CD14-positive monocyte (primary cell): ENCODE results near the gene PRRC2A. TPM values are rescaled to one million over a fixed set of nuclear protein-coding genes. Genes with fewer than 3 reads are reported as not detected.

Source experiments
- DNase-seq, 3 donors: peaks; one replicate each; pipeline ENCODE4 v3.0.0-alpha.2; 2011 to 2022
- H2AFZ ChIP-seq: 2 replicates; pipeline ENCODE4 v1.6.0; 2012; ENCODE audit warnings: mild to moderate bottlenecking, low read depth, low read length, inconsistent platforms; ENCODE audit not compliant: insufficient read depth, poor library complexity, severe bottlenecking
- H3K27ac ChIP-seq, 2 donors: 1 replicate in 1 of 2; 2 replicates in 1 of 2; pipeline ENCODE4 v1.5.1; 2012 to 2013; ENCODE audit warnings: low read length in 2 of 2, control low read depth in 1 of 2, inconsistent platforms in 1 of 2, low read depth in 1 of 2, mild to moderate bottlenecking in 1 of 2
- H3K27me3 ChIP-seq, 2 donors: one replicate each; pipeline versions ENCODE4 v1.6.0 to v1.6.1; 2011 to 2013; ENCODE audit warnings: low read length in 2 of 2; ENCODE audit not compliant: control insufficient read depth in 2 of 2, insufficient read depth in 2 of 2
- H3K36me3 ChIP-seq, 2 donors: replicated peaks in 1 of 2; 1 replicate in 1 of 2; 2 replicates in 1 of 2; pipeline versions ENCODE4 v1.5.1 to v1.6.1; 2012 to 2013; ENCODE audit warnings: low read length in 2 of 2, control low read depth in 1 of 2, inconsistent platforms in 1 of 2, mild to moderate bottlenecking in 1 of 2; ENCODE audit not compliant: insufficient read depth in 2 of 2, control insufficient read depth in 1 of 2
- H3K4me1 ChIP-seq, 2 donors: 1 replicate in 1 of 2; 2 replicates in 1 of 2; pipeline versions ENCODE4 v1.5.1 to v1.6.1; 2012 to 2013; ENCODE audit warnings: low read length in 2 of 2, control low read depth in 1 of 2, inconsistent platforms in 1 of 2, mild to moderate bottlenecking in 1 of 2, moderate library complexity in 1 of 2; ENCODE audit not compliant: insufficient read depth in 2 of 2, control insufficient read depth in 1 of 2
- H3K4me2 ChIP-seq: replicated peaks from 2 replicates; pipeline ENCODE3; 2012; ENCODE audit warnings: low read length, moderate library complexity, mild to moderate bottlenecking; ENCODE audit not compliant: poor library complexity, severe bottlenecking; ENCODE audit errors: extremely low read depth
- H3K4me3 ChIP-seq, 3 experiments: fragments of 200-600 bp in 1 of 3; sonication (generic) in 1 of 3; replicated peaks in 1 of 3; 1 replicate in 2 of 3; 2 replicates in 1 of 3; pipeline ENCODE4 v1.5.1; 2011 to 2013; ENCODE audit warnings: low read length in 3 of 3, mild to moderate bottlenecking in 3 of 3, control low read depth in 2 of 3, low read depth in 2 of 3, inconsistent platforms in 1 of 3, moderate library complexity in 1 of 3
- H3K79me2 ChIP-seq: 2 replicates; pipeline ENCODE4 v1.6.0; 2012; ENCODE audit warnings: mild to moderate bottlenecking, control low read depth, inconsistent platforms, low read length, moderate library complexity; ENCODE audit not compliant: insufficient read depth
- H3K9ac ChIP-seq: 2 replicates; pipeline ENCODE4 v1.6.0; 2017; ENCODE audit warnings: low read length, mild to moderate bottlenecking; ENCODE audit not compliant: insufficient read depth, poor library complexity, severe bottlenecking
- H3K9me3 ChIP-seq, 2 donors: replicated peaks in 1 of 2; 1 replicate in 1 of 2; 2 replicates in 1 of 2; pipeline versions ENCODE4 v1.5.1 to v1.6.1; 2012 to 2013; ENCODE audit warnings: low read length in 2 of 2, control low read depth in 1 of 2; ENCODE audit not compliant: control insufficient read depth in 1 of 2, insufficient read depth in 1 of 2
- H4K20me1 ChIP-seq: 2 replicates; pipeline ENCODE4 v1.6.0; 2012; ENCODE audit warnings: mild to moderate bottlenecking, low read length, control low read depth, moderate library complexity; ENCODE audit not compliant: insufficient read depth
- H3K27ac Mint-ChIP-seq, 7 donors: one replicate each; pipeline ENCODE4 v1.8.0; 2020; ENCODE audit warnings: mild to moderate bottlenecking in 7 of 7, mixed read lengths in 7 of 7, moderate library complexity in 6 of 7, inconsistent platforms in 2 of 7
- H3K27me3 Mint-ChIP-seq, 3 donors: one replicate each; pipeline ENCODE4 v1.8.0; 2021 to 2022; ENCODE audit warnings: low read depth in 3 of 3, mild to moderate bottlenecking in 3 of 3, mixed read lengths in 3 of 3, moderate library complexity in 3 of 3, inconsistent platforms in 1 of 3
- H3K36me3 Mint-ChIP-seq, 2 donors: one replicate each; pipeline ENCODE4 v1.8.0; 2020; ENCODE audit warnings: mixed read lengths in 2 of 2, inconsistent platforms in 1 of 2, mild to moderate bottlenecking in 1 of 2
- H3K4me1 Mint-ChIP-seq: one replicate; pipeline ENCODE4 v1.8.0; 2020; ENCODE audit warnings: mild to moderate bottlenecking, mixed read lengths
- H3K4me3 Mint-ChIP-seq, 2 donors: one replicate each; pipeline ENCODE4 v1.8.0; 2020; ENCODE audit warnings: mild to moderate bottlenecking in 2 of 2, mixed read lengths in 2 of 2, moderate library complexity in 1 of 2
- H3K9me3 Mint-ChIP-seq, 7 donors: one replicate each; pipeline ENCODE4 v1.8.0; 2020 to 2022; ENCODE audit warnings: mixed read lengths in 7 of 7, mild to moderate bottlenecking in 6 of 7, moderate library complexity in 6 of 7, inconsistent platforms in 2 of 7
- CTCF ChIP-seq: fragments of 200-600 bp; IDR thresholded peaks from one replicate; pipeline ENCODE4 v1.8.0; 2022; ENCODE audit warnings: antibody characterized with exemption, mild to moderate bottlenecking
- WGBS: methylation state at CpG from one replicate; pipeline ENCODE4 v1.1.5; 2013; ENCODE audit warnings: missing lambda C conversion rate; ENCODE audit not compliant: insufficient coverage; 5-methylcytosine and 5-hydroxymethylcytosine counted together
- intact Hi-C, 2 donors: fragments of 100-400 bp; cut with micrococcal nuclease; formaldehyde crosslinking; loops; one replicate each; pipeline versions ENCODE4 v1.15.0 to v1.15.1; 2023
- polyA plus RNA-seq, 3 donors: library from polyadenylated mRNA; depleted of rRNA in 1 of 3; unstranded in 2 of 3; stranded (reverse) in 1 of 3; fragments of 300-500 nt in 2 of 3; fragments of >200 nt in 1 of 3; fragmentation: Illumina TruSeq in 2 of 3; gene quantifications; 1 replicate in 2 of 3; 2 replicates in 1 of 3; pipeline ENCODE4 v1.2.3, GENCODE V29; 2012 to 2021

PRRC2A gene
- polyA plus RNA-seq, 3 donors, result 1.2 to 76.7 (median 2.3) TPM

- H3K27ac ChIP-seq, result peak overlapping the region; percentile 93 to 95
- H3K27me3 ChIP-seq, result no peaks in the 10 kb centered on the region
- intact Hi-C loops, result loop anchor here (5.0 kb wide), 5 partner anchors 36 to 291 kb away; partner anchors contain the start of genes ABHD16A (in 1 of the 2), CLIC1 (in 1 of the 2), DDX39B (in 1 of the 2) and NELFE (in 1 of the 2)
- H3K36me3 ChIP-seq, result peaks cover 51 to 70% of the 10 kb centered on the region in 2 donors
- H3K27ac Mint-ChIP-seq, result peak overlapping the region; percentile 96 to 98 (median 98)
- H2AFZ ChIP-seq, result peak overlapping the region; percentile 81
- peaks cover 46% of the 10 kb centered on the region for H3K4me1 Mint-ChIP-seq
- peaks cover 66 to 78% of the 10 kb centered on the region in 2 donors for H3K36me3 Mint-ChIP-seq
- H3K9ac ChIP-seq, result peak overlapping the region; percentile 88
- H3K4me3 ChIP-seq, result peak overlapping the region; percentile 87 to 94 (median 90)
- WGBS, result 8% methylated on average over 15 of the region's 15 CpGs
- peaks cover 68% of the 10 kb centered on the region for H3K79me2 ChIP-seq
- no peak for TF ChIP-seq CTCF
- H3K9me3 Mint-ChIP-seq, result peaks cover 0 to under 1% (median 0%) of the 10 kb centered on the region in 7 donors
- peak overlapping the region; percentile 93 to 98 for H3K4me3 Mint-ChIP-seq
- peaks cover 11% of the 10 kb centered on the region for H4K20me1 ChIP-seq
- H3K27me3 Mint-ChIP-seq, result peaks cover 0 to 1% (median 0%) of the 10 kb centered on the region in 3 donors
- H3K9me3 ChIP-seq, result no peaks in the 10 kb centered on the region
- H3K4me1 ChIP-seq, result peaks cover 42 to 53% of the 10 kb centered on the region in 2 donors
- no peak for DNase-seq
- peak overlapping the region; percentile 97 for H3K4me2 ChIP-seq
Measured at GRCh38 chr6:31666337-31666965, 45.9 kb downstream of the PRRC2A start.

- no peak for DNase-seq
- no peak within 1 kb of the TSS for H3K9ac ChIP-seq
- no peaks in the 10 kb centered on the region for H3K9me3 ChIP-seq
- peaks cover 43% of the 10 kb centered on the region for H3K79me2 ChIP-seq
- H3K4me3 Mint-ChIP-seq, result no peak within 1 kb of the TSS
- H3K4me2 ChIP-seq, result no peak within 1 kb of the TSS
- no peaks in the 10 kb centered on the region for H3K27me3 ChIP-seq
- H2AFZ ChIP-seq, result no peak within 1 kb of the TSS
- intact Hi-C loops, result loop anchor here (5.0 to 10.0 kb wide), 6 partner anchors 33 to 288 kb away; partner anchors contain the start of genes NELFE (in 2 of the 2), SKIC2 (in 2 of the 2), ABHD16A (in 1 of the 2) and CLIC1 (in 1 of the 2)
- H3K27ac Mint-ChIP-seq, result peak within 1 kb of the TSS in 2 of 7 donors; percentile 69 to 70
- peaks cover 0 to 1% (median 0%) of the 10 kb centered on the region in 3 donors for H3K27me3 Mint-ChIP-seq
- peaks cover 64 to 75% of the 10 kb centered on the region in 2 donors for H3K36me3 ChIP-seq
- TF ChIP-seq CTCF, result no peak
- peaks cover 14 to 21% of the 10 kb centered on the region in 2 donors for H3K4me1 ChIP-seq
- WGBS, result 100% methylated on average over 4 of the region's 8 CpGs
- peaks cover 16% of the 10 kb centered on the region for H3K4me1 Mint-ChIP-seq
- H3K9me3 Mint-ChIP-seq, result peaks cover 0 to 4% (median 0%) of the 10 kb centered on the region in 7 donors
- H4K20me1 ChIP-seq, result peaks cover 11% of the 10 kb centered on the region
- peak within 1 kb of the TSS in 1 of 2 donors; percentile 11 for H3K27ac ChIP-seq
- H3K4me3 ChIP-seq, result no peak within 1 kb of the TSS
- H3K36me3 Mint-ChIP-seq, result peaks cover 68 to 74% of the 10 kb centered on the region in 2 donors
Measured at GRCh38 chr6:31669676-31670075, 49.2 kb downstream of the PRRC2A start, which contains the start of gene LY6G5B. TSS of gene LY6G5B (plus strand) at chr6:31669976. CDS start at chr6:31670951, 975 bp downstream.
